ENCODE measurements around the gene DHX36. TPM values are rescaled to one million over a fixed set of nuclear protein-coding genes. Genes with fewer than 3 reads are reported as not detected.

DHX36 gene
- total RNA-seq, 3 donors from 2014 or later, result 46.1 to 122 (median 88.8) TPM

GRCh38 chr3:154251610-154252009, 72.7 kb downstream of the DHX36 start:
- Histone ChIP-seq H3K27me3 (no peaks in the 10 kb centered on the region), H3K4me1 (no peaks in the 10 kb centered on the region), H3K9me3 (no peaks in the 10 kb centered on the region), H3K36me3 (no peaks in the 10 kb centered on the region), H3K27ac (no peak overlapping the region), H3K4me3 (no peak overlapping the region)
- intact Hi-C loops (cut with DNase I; ENCODE audit: low total_unique reads), result no loop called here
- TF ChIP-seq POLR2A (IDR thresholded peaks at IDR 0.05) (no peak), POLR2AphosphoS5 (IDR thresholded peaks at IDR 0.05) (no peak), CTCF (IDR thresholded peaks at IDR 0.05) (no peak)
- no peak for DNase-seq (ENCODE audit: low spot score in 2 of 2)

- intact Hi-C loops (cut with DNase I; ENCODE audit: low total_unique reads), result no loop called here
- Histone ChIP-seq H3K36me3 (no peaks in the 10 kb centered on the region), H3K9me3 (no peaks in the 10 kb centered on the region), H3K27me3 (no peaks in the 10 kb centered on the region), H3K4me3 (no peak overlapping the region), H3K27ac (no peak overlapping the region), H3K4me1 (no peaks in the 10 kb centered on the region)
- TF ChIP-seq POLR2A (IDR thresholded peaks at IDR 0.05) (no peak), CTCF (IDR thresholded peaks at IDR 0.05) (no peak), POLR2AphosphoS5 (IDR thresholded peaks at IDR 0.05) (no peak)
- DNase-seq (ENCODE audit: low spot score in 2 of 2), result no peak
Observed at GRCh38 chr3:154250291-154250690, 74.0 kb downstream of the DHX36 start.

GRCh38 chr3:154247806-154248415, 76.4 kb downstream of the DHX36 start:
- TF ChIP-seq POLR2AphosphoS5 (IDR thresholded peaks at IDR 0.05) (no peak), POLR2A (IDR thresholded peaks at IDR 0.05) (no peak), CTCF (IDR thresholded peaks at IDR 0.05) (no peak)
- H3K27ac ChIP-seq, result no peak overlapping the region
- intact Hi-C loops (cut with DNase I; ENCODE audit: low total_unique reads), result no loop called here
- H3K36me3 ChIP-seq, result no peaks in the 10 kb centered on the region
- no peak overlapping the region for H3K4me3 ChIP-seq
- H3K9me3 ChIP-seq, result no peaks in the 10 kb centered on the region
- no peak for DNase-seq (ENCODE audit: low spot score in 2 of 2)
- H3K27me3 ChIP-seq, result no peaks in the 10 kb centered on the region
- no peaks in the 10 kb centered on the region for H3K4me1 ChIP-seq

GRCh38 chr3:154244644-154245043, 79.6 kb downstream of the DHX36 start:
- no peaks in the 10 kb centered on the region for H3K9me3 ChIP-seq
- H3K27ac ChIP-seq, result no peak overlapping the region
- TF ChIP-seq CTCF (IDR thresholded peaks at IDR 0.05) (no peak), POLR2AphosphoS5 (IDR thresholded peaks at IDR 0.05) (no peak), POLR2A (IDR thresholded peaks at IDR 0.05) (no peak)
- no peak overlapping the region for H3K4me3 ChIP-seq
- no peak for DNase-seq (ENCODE audit: low spot score in 2 of 2)
- no peaks in the 10 kb centered on the region for H3K27me3 ChIP-seq
- no peaks in the 10 kb centered on the region for H3K36me3 ChIP-seq
- intact Hi-C loops (cut with DNase I; ENCODE audit: low total_unique reads), result no loop called here
- H3K4me1 ChIP-seq, result no peaks in the 10 kb centered on the region

GRCh38 chr3:154243353-154243752, 80.9 kb downstream of the DHX36 start:
- no peaks in the 10 kb centered on the region for H3K27me3 ChIP-seq
- no peak overlapping the region for H3K4me3 ChIP-seq
- DNase-seq (ENCODE audit: low spot score in 2 of 2), result no peak
- no peaks in the 10 kb centered on the region for H3K4me1 ChIP-seq
- intact Hi-C loops (cut with DNase I; ENCODE audit: low total_unique reads), result no loop called here
- TF ChIP-seq CTCF (IDR thresholded peaks at IDR 0.05) (no peak), POLR2A (IDR thresholded peaks at IDR 0.05) (no peak), POLR2AphosphoS5 (IDR thresholded peaks at IDR 0.05) (no peak)
- no peaks in the 10 kb centered on the region for H3K9me3 ChIP-seq
- H3K36me3 ChIP-seq, result no peaks in the 10 kb centered on the region
- peak overlapping the region; percentile 60 to 80 for H3K27ac ChIP-seq

Measured in breast epithelium (tissue), 4 donors.